ENCODE results near the gene MYO3A. TPM values are rescaled to one million over a fixed set of nuclear protein-coding genes. Genes with fewer than 3 reads are reported as not detected.

Gene MYO3A
- total and polyA plus RNA-seq, 2 donors (not counting 3 experiments of a cell fraction or from before 2014, with no cell fraction given) = not detected

GRCh38 chr10:25888627-25889026 is 45.4 kb upstream of the MYO3A start:
- FAIRE-seq = no peak
- dilution Hi-C loops (cut with MboI; ENCODE audit: extremely low pct_ligation_motif_present, low sequenced_read_pairs) = no loop called here
- H3K36me3 ChIP-seq (ENCODE audit: control insufficient read depth in 2 of 2, extremely low read depth in 1 of 2, insufficient read depth in 2 of 2, low read length in 2 of 2) = no peaks in the 10 kb centered on the region

GRCh38 chr10:25890995-25891394 is 43.0 kb upstream of the MYO3A start:
- POLR2A ChIA-PET = no interaction called here

More at GRCh38 chr10:25888627-25889026, 45.4 kb upstream of the MYO3A start:
- H3K9ac ChIP-seq (replicated peaks; ENCODE audit: extremely low read depth, insufficient read depth, low read length) = no peak overlapping the region
- H2AFZ ChIP-seq (ENCODE audit: low read depth, low read length) = no peak overlapping the region
- ChIA-PET CTCF (no interaction called here), POLR2A (no interaction called here)
- intact Hi-C loops (cut with micrococcal nuclease) = no loop called here
- H3K27me3 ChIP-seq (ENCODE audit: control insufficient read depth in 2 of 2, insufficient read depth in 2 of 2, low read length in 2 of 2) = no peaks in the 10 kb centered on the region
- H3K4me1 ChIP-seq (ENCODE audit: control insufficient read depth, extremely low read depth, insufficient read depth, low read length) = no peaks in the 10 kb centered on the region
- H3K79me2 ChIP-seq (ENCODE audit: control insufficient read depth, insufficient read depth, low read length) = no peaks in the 10 kb centered on the region
- TF ChIP-seq MYC (IDR thresholded peaks at IDR 0.05; ENCODE audit: low read depth, low read length) = no peak
- peaks cover 3% of the 10 kb centered on the region for H3K9me3 ChIP-seq (replicated peaks; ENCODE audit: control insufficient read depth, insufficient read depth, low read length)
- no TSS peak for BruUV-seq (replicated peaks)
- H4K20me1 ChIP-seq (replicated peaks; ENCODE audit: control insufficient read depth, extremely low read depth, insufficient read depth, low read length) = no peaks in the 10 kb centered on the region
- no peak overlapping the region for H3K4me2 ChIP-seq (ENCODE audit: insufficient read depth, low read length)
- H3K4me3 ChIP-seq (replicated peaks in 1 of 3; ENCODE audit: insufficient read depth in 1 of 3, low read depth in 1 of 3, low read length in 3 of 3) = no peak overlapping the region
- no peaks in the 10 kb centered on the region for H3K9me1 ChIP-seq (replicated peaks; ENCODE audit: control insufficient read depth, extremely low read depth, insufficient read depth, low read length)
- no peak for DNase-seq (ENCODE audit: low read depth, low spot score)
- no peak overlapping the region for H3K27ac ChIP-seq (ENCODE audit: insufficient read depth, low read depth, low read length)

More at GRCh38 chr10:25890995-25891394, 43.0 kb upstream of the MYO3A start:
- H3K9me1 ChIP-seq (replicated peaks; ENCODE audit: control insufficient read depth, extremely low read depth, insufficient read depth, low read length) = no peaks in the 10 kb centered on the region
- no peaks in the 10 kb centered on the region for H3K4me1 ChIP-seq (ENCODE audit: control insufficient read depth, extremely low read depth, insufficient read depth, low read length)
- no peaks in the 10 kb centered on the region for H3K27me3 ChIP-seq (ENCODE audit: control insufficient read depth in 2 of 2, insufficient read depth in 2 of 2, low read length in 2 of 2)
- DNase-seq (ENCODE audit: low read depth, low spot score) = no peak
- no peak for FAIRE-seq
- dilution Hi-C loops (cut with MboI; ENCODE audit: extremely low pct_ligation_motif_present, low sequenced_read_pairs) (no loop called here), intact Hi-C loops (cut with micrococcal nuclease) (no loop called here)
- no peaks in the 10 kb centered on the region for H3K79me2 ChIP-seq (ENCODE audit: control insufficient read depth, insufficient read depth, low read length)
- H3K36me3 ChIP-seq (ENCODE audit: control insufficient read depth in 2 of 2, extremely low read depth in 1 of 2, insufficient read depth in 2 of 2, low read length in 2 of 2) = no peaks in the 10 kb centered on the region
- CTCF ChIA-PET = interaction anchor here (1.2 kb wide), 1 partner anchor 16 kb away, joined by 6 read pairs; no protein-coding TSS in a partner anchor
- no peak overlapping the region for H3K4me3 ChIP-seq (replicated peaks in 1 of 3; ENCODE audit: insufficient read depth in 1 of 3, low read depth in 1 of 3, low read length in 3 of 3)
- H4K20me1 ChIP-seq (replicated peaks; ENCODE audit: control insufficient read depth, extremely low read depth, insufficient read depth, low read length) = no peaks in the 10 kb centered on the region
- H3K27ac ChIP-seq (ENCODE audit: insufficient read depth, low read depth, low read length) = no peak overlapping the region
- no peak overlapping the region for H2AFZ ChIP-seq (ENCODE audit: low read depth, low read length)
- H3K9me3 ChIP-seq (replicated peaks; ENCODE audit: control insufficient read depth, insufficient read depth, low read length) = peaks cover 3% of the 10 kb centered on the region
- no peak overlapping the region for H3K9ac ChIP-seq (replicated peaks; ENCODE audit: extremely low read depth, insufficient read depth, low read length)
- H3K4me2 ChIP-seq (ENCODE audit: insufficient read depth, low read length) = no peak overlapping the region
- no TSS peak for BruUV-seq (replicated peaks)
- TF ChIP-seq, protein P1, sequence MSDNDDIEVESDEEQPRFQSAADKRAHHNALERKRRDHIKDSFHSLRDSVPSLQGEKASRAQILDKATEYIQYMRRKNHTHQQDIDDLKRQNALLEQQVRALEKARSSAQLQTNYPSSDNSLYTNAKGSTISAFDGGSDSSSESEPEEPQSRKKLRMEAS (IDR thresholded peaks at IDR 0.05; ENCODE audit: insufficient read depth, insufficient read length) = no peak
- TF ChIP-seq EZH2 (IDR thresholded peaks at IDR 0.05; ENCODE audit: borderline replicate concordance, low read depth, low read length, severe bottlenecking) (no peak), GATA2 (IDR thresholded peaks at IDR 0.05; ENCODE audit: insufficient read depth, insufficient read length, low read depth, low read length) (no peak), FOS (IDR thresholded peaks at IDR 0.05; ENCODE audit: borderline replicate concordance, insufficient read depth, low read length) (no peak), POLR2A (IDR thresholded peaks at IDR 0.05; ENCODE audit: low read depth, low read length) (no peak), POLR2AphosphoS5 (IDR thresholded peaks at IDR 0.05; ENCODE audit: insufficient read depth, low read depth, low read length) (no peak), MYC (IDR thresholded peaks at IDR 0.05; ENCODE audit: low read depth, low read length) (no peak), JUN (IDR thresholded peaks at IDR 0.05; ENCODE audit: borderline replicate concordance, insufficient read depth, insufficient read length, low read depth) (no peak)
- TF ChIP-seq, protein P2, sequence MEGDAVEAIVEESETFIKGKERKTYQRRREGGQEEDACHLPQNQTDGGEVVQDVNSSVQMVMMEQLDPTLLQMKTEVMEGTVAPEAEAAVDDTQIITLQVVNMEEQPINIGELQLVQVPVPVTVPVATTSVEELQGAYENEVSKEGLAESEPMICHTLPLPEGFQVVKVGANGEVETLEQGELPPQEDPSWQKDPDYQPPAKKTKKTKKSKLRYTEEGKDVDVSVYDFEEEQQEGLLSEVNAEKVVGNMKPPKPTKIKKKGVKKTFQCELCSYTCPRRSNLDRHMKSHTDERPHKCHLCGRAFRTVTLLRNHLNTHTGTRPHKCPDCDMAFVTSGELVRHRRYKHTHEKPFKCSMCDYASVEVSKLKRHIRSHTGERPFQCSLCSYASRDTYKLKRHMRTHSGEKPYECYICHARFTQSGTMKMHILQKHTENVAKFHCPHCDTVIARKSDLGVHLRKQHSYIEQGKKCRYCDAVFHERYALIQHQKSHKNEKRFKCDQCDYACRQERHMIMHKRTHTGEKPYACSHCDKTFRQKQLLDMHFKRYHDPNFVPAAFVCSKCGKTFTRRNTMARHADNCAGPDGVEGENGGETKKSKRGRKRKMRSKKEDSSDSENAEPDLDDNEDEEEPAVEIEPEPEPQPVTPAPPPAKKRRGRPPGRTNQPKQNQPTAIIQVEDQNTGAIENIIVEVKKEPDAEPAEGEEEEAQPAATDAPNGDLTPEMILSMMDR (IDR thresholded peaks at IDR 0.05; ENCODE audit: extremely low read depth in 1 of 2, insufficient read depth in 1 of 2, low read depth in 1 of 2, low read length in 2 of 2) = no peak

Measured in endothelial cell of umbilical vein (primary cell).